AG08396 (cell line): ENCODE results near the gene PLCH1.

Experiments
- DNase-seq: peaks from one replicate; pipeline ENCODE4 v3.0.0; 2012; ENCODE audit warnings: low spot score, mixed read lengths

Gene PLCH1

GRCh38 chr3:155528579-155528978, 216.3 kb downstream of the PLCH1 start:
- no peak for DNase-seq

- DNase-seq, result no peak
These were observed 219.5 kb downstream of the PLCH1 start for GRCh38 chr3:155525324-155525833.

- no peak for DNase-seq
These were observed 224.4 kb downstream of the PLCH1 start for GRCh38 chr3:155520463-155520862.

GRCh38 chr3:155519078-155519477, 225.8 kb downstream of the PLCH1 start:
- no peak for DNase-seq

GRCh38 chr3:155517903-155518302, 227.0 kb downstream of the PLCH1 start:
- DNase-seq, result no peak

- DNase-seq, result no peak
These were observed 228.4 kb downstream of the PLCH1 start for GRCh38 chr3:155516439-155516838.

GRCh38 chr3:155512867-155513261, 232.0 kb downstream of the PLCH1 start:
- no peak for DNase-seq

GRCh38 chr3:155512175-155512866, 232.6 kb downstream of the PLCH1 start:
- DNase-seq, result no peak

- DNase-seq, result no peak
These were observed 240.2 kb downstream of the PLCH1 start for GRCh38 chr3:155504682-155505081.

GRCh38 chr3:155502630-155503029, 242.2 kb downstream of the PLCH1 start:
- no peak for DNase-seq

GRCh38 chr3:155500194-155500818, 244.6 kb downstream of the PLCH1 start:
- no peak for DNase-seq

- peak; percentile 57 for DNase-seq
These were observed 246.8 kb downstream of the PLCH1 start for GRCh38 chr3:155497930-155498647.

- DNase-seq, result no peak
These were observed 248.7 kb downstream of the PLCH1 start for GRCh38 chr3:155496206-155496605.

GRCh38 chr3:155495387-155495786, 249.5 kb downstream of the PLCH1 start:
- DNase-seq, result no peak

GRCh38 chr3:155494332-155494731, 250.5 kb downstream of the PLCH1 start:
- no peak for DNase-seq

GRCh38 chr3:155492841-155493240, 252.0 kb downstream of the PLCH1 start:
- DNase-seq, result no peak

GRCh38 chr3:155491696-155492095, 253.2 kb downstream of the PLCH1 start:
- DNase-seq, result no peak

- no peak for DNase-seq
These were observed 256.2 kb downstream of the PLCH1 start for GRCh38 chr3:155488671-155489070.

- DNase-seq, result no peak
These were observed 259.0 kb downstream of the PLCH1 start for GRCh38 chr3:155485897-155486296.

GRCh38 chr3:155481591-155481990, 263.3 kb downstream of the PLCH1 start:
- DNase-seq, result no peak

GRCh38 chr3:155481089-155481488, 263.8 kb downstream of the PLCH1 start:
- no peak for DNase-seq

GRCh38 chr3:155465664-155466063, 279.2 kb downstream of the PLCH1 start:
- DNase-seq, result no peak

- DNase-seq, result no peak
These were observed 282.2 kb downstream of the PLCH1 start for GRCh38 chr3:155462672-155463071.
